Neuronal stem cell (in vitro differentiated cells): ENCODE data around the gene HSF5.
A peak's percentile ranks its signal among the peaks of the same experiment; 100 is the strongest.
"Not testable (repeated sequence)": the region's sequence is repeated elsewhere in the genome, so short reads cannot be mapped to it uniquely, and the experiment has no call there.

Source experiments
- DNase-seq: peaks from one replicate; pipeline ENCODE4 v3.0.0-alpha.2; 2013; ENCODE audit warnings: low spot score
- H2AFZ ChIP-seq: one replicate; pipeline ENCODE4 v1.6.1; 2013; ENCODE audit warnings: mild to moderate bottlenecking, low read length, inconsistent platforms
- H2AK5ac ChIP-seq: 2 replicates; pipeline ENCODE4 v1.6.1; 2013; ENCODE audit warnings: low read depth, mild to moderate bottlenecking, inconsistent platforms, low read length, moderate library complexity, mixed read lengths
- H2BK120ac ChIP-seq: 2 replicates; pipeline ENCODE4 v1.6.1; 2013; ENCODE audit warnings: low read depth, mild to moderate bottlenecking, inconsistent platforms, low read length, moderate library complexity, mixed read lengths
- H2BK12ac ChIP-seq: one replicate; pipeline ENCODE4 v1.6.1; 2013; ENCODE audit warnings: low read length, inconsistent platforms
- H2BK15ac ChIP-seq: 2 replicates; pipeline ENCODE4 v1.6.1; 2013; ENCODE audit warnings: mild to moderate bottlenecking, low read length, inconsistent platforms, mixed read lengths
- H2BK5ac ChIP-seq: one replicate; pipeline ENCODE4 v1.6.1; 2013; ENCODE audit warnings: inconsistent platforms, mild to moderate bottlenecking, low read length, moderate library complexity
- H3K14ac ChIP-seq: one replicate; pipeline ENCODE4 v1.6.1; 2013; ENCODE audit warnings: low read length, inconsistent platforms
- H3K18ac ChIP-seq: 2 replicates; pipeline ENCODE4 v1.6.1; 2013; ENCODE audit warnings: low read length, inconsistent platforms
- H3K23ac ChIP-seq: 2 replicates; pipeline ENCODE4 v1.6.1; 2013; ENCODE audit warnings: low read depth, mild to moderate bottlenecking, mixed read lengths, low read length, inconsistent platforms; ENCODE audit not compliant: poor library complexity
- H3K27ac ChIP-seq: replicated peaks from 3 replicates; pipeline ENCODE4 v1.5.1; 2013; ENCODE audit warnings: low read length, inconsistent platforms
- H3K27me3 ChIP-seq, 3 experiments: 2 replicates each; pipeline ENCODE4 v1.6.1; 2013; ENCODE audit warnings: low read length in 3 of 3, mild to moderate bottlenecking in 2 of 3, inconsistent platforms in 1 of 3, low read depth in 1 of 3, mixed read lengths in 1 of 3, moderate library complexity in 1 of 3; ENCODE audit not compliant: control insufficient read depth in 3 of 3, insufficient read depth in 3 of 3
- H3K36me3 ChIP-seq, 2 donors: replicated peaks in 1 of 2; 2 replicates each; pipeline ENCODE4 v1.6.1; 2013; ENCODE audit warnings: low read length in 2 of 2; ENCODE audit not compliant: control insufficient read depth in 2 of 2, insufficient read depth in 2 of 2
- H3K4ac ChIP-seq: 2 replicates; pipeline ENCODE4 v1.6.1; 2013; ENCODE audit warnings: inconsistent platforms, mild to moderate bottlenecking, low read length, moderate library complexity
- H3K4me1 ChIP-seq, 2 donors: 1 replicate in 1 of 2; 2 replicates in 1 of 2; pipeline ENCODE4 v1.6.1; 2013; ENCODE audit warnings: low read length in 2 of 2, low read depth in 1 of 2; ENCODE audit not compliant: control insufficient read depth in 2 of 2, insufficient read depth in 1 of 2
- H3K4me2 ChIP-seq: one replicate; pipeline ENCODE4 v1.6.1; 2013; ENCODE audit warnings: mild to moderate bottlenecking, low read length, inconsistent platforms; ENCODE audit not compliant: insufficient read depth, poor library complexity, severe bottlenecking
- H3K4me3 ChIP-seq, 2 donors: 2 replicates each; pipeline ENCODE4 v1.5.1; 2013; ENCODE audit warnings: low read length in 2 of 2, mild to moderate bottlenecking in 2 of 2, inconsistent platforms in 1 of 2, moderate library complexity in 1 of 2
- H3K79me1 ChIP-seq: one replicate; pipeline ENCODE4 v1.6.1; 2013; ENCODE audit warnings: low read depth, mild to moderate bottlenecking, inconsistent platforms, low read length, moderate library complexity
- H3K9ac ChIP-seq: one replicate; pipeline ENCODE4 v1.6.1; 2013; ENCODE audit warnings: mild to moderate bottlenecking, low read depth, low read length, inconsistent platforms; ENCODE audit not compliant: poor library complexity
- H3K9me3 ChIP-seq, 2 donors: replicated peaks in 1 of 2; 2 replicates each; pipeline versions ENCODE3 to v1.6.1; 2013; ENCODE audit warnings: low read length in 2 of 2, mild to moderate bottlenecking in 2 of 2, inconsistent platforms in 1 of 2, low read depth in 1 of 2, mixed read lengths in 1 of 2, moderate library complexity in 1 of 2; ENCODE audit not compliant: control insufficient read depth in 2 of 2, insufficient read depth in 1 of 2
- H4K8ac ChIP-seq: one replicate; pipeline ENCODE4 v1.6.1; 2013; ENCODE audit warnings: low read depth, mild to moderate bottlenecking, inconsistent platforms, low read length, moderate library complexity
- H4K91ac ChIP-seq: one replicate; pipeline ENCODE4 v1.6.1; 2013; ENCODE audit warnings: low read length, low read depth, mild to moderate bottlenecking, inconsistent platforms; ENCODE audit not compliant: poor library complexity
- whole genome bisulfite sequencing, 2 donors: extraction: QIAGEN DNeasy Blood & Tissue Kit; methylation state at CpG; one replicate each; pipeline ENCODE4 v1.1.7; 2013; ENCODE audit warnings: missing lambda C conversion rate in 2 of 2, mixed read lengths in 1 of 2; ENCODE audit not compliant: insufficient read length in 2 of 2, insufficient replicate concordance in 1 of 2; ENCODE audit errors: extremely low coverage in 2 of 2; 5-methylcytosine and 5-hydroxymethylcytosine counted together

HSF5 gene

GRCh38 chr17:58506354-58507080, 18.3 kb upstream of the HSF5 start:
- H3K27me3 ChIP-seq = no peaks in the 10 kb centered on the region
- no peak overlapping the region for H2BK15ac ChIP-seq
- no peak for DNase-seq
- no peak overlapping the region for H2AFZ ChIP-seq
- WGBS, 2 donors = no CpG with 5 or more reads among the region's 7 CpGs
- H3K27ac ChIP-seq = no peak overlapping the region
- H3K9me3 ChIP-seq = no peaks in the 10 kb centered on the region
- no peak overlapping the region for H2BK5ac ChIP-seq
- H3K4me2 ChIP-seq = no peak overlapping the region
- H3K4me1 ChIP-seq = no peaks in the 10 kb centered on the region
- H2BK120ac ChIP-seq = no peak overlapping the region
- no peak overlapping the region for H3K9ac ChIP-seq
- no peak overlapping the region for H3K23ac ChIP-seq
- H3K4me3 ChIP-seq = no peak overlapping the region
- H2AK5ac ChIP-seq = no peak overlapping the region
- H3K18ac ChIP-seq = no peak overlapping the region
- no peak overlapping the region for H4K8ac ChIP-seq
- H3K79me1 ChIP-seq = peaks cover 2% of the 10 kb centered on the region
- H3K4ac ChIP-seq = no peak overlapping the region
- H4K91ac ChIP-seq = no peak overlapping the region
- H3K14ac ChIP-seq = no peak overlapping the region
- peaks cover 55 to 99% of the 10 kb centered on the region in 2 donors for H3K36me3 ChIP-seq
- no peak overlapping the region for H2BK12ac ChIP-seq

- no peak overlapping the region for H2BK15ac ChIP-seq
- WGBS, 2 donors = no CpG with 5 or more reads among the region's 11 CpGs
- H3K23ac ChIP-seq = no peak overlapping the region
- H3K4me2 ChIP-seq = no peak overlapping the region
- H3K9me3 ChIP-seq = no peaks in the 10 kb centered on the region
- H3K9ac ChIP-seq = peak overlapping the region; percentile 10
- H2AFZ ChIP-seq = no peak overlapping the region
- no peak overlapping the region for H3K14ac ChIP-seq
- no peak overlapping the region for H3K27ac ChIP-seq
- no peaks in the 10 kb centered on the region for H3K27me3 ChIP-seq
- H3K79me1 ChIP-seq = peaks cover 2% of the 10 kb centered on the region
- no peaks in the 10 kb centered on the region for H3K4me1 ChIP-seq
- peaks cover 48 to 99% of the 10 kb centered on the region in 2 donors for H3K36me3 ChIP-seq
- H4K8ac ChIP-seq = no peak overlapping the region
- H2AK5ac ChIP-seq = no peak overlapping the region
- no peak overlapping the region for H2BK5ac ChIP-seq
- H2BK120ac ChIP-seq = no peak overlapping the region
- H2BK12ac ChIP-seq = no peak overlapping the region
- H3K18ac ChIP-seq = no peak overlapping the region
- H3K4ac ChIP-seq = no peak overlapping the region
- no peak overlapping the region for H3K4me3 ChIP-seq
- H4K91ac ChIP-seq = no peak overlapping the region
- DNase-seq = no peak
These were observed 16.7 kb upstream of the HSF5 start for GRCh38 chr17:58504826-58505351.

DNA sequence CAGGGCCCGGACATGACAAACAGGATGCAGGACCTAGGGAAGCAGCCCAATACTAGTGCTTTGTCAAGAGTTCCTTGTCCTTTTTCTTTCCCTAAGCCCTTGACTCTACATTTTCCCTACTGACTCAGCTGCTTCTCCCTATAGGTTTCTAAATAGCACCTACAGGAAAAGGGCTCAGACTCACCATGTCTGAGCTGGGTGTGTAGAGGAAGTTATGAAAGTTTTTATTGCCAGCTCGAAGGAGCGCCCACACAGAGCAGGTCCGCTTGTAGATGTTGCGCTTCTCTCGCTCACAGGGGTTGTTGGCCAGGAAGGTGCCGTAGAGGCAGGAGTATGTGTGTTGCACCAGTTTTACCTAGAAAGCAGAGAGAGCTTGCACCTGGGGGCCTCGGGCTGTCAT, 15.7 kb upstream of the HSF5 start:
- H3K79me1 ChIP-seq = peaks cover 2% of the 10 kb centered on the region
- H2AFZ ChIP-seq = no peak overlapping the region
- DNase-seq = no peak
- H3K27ac ChIP-seq = no peak overlapping the region
- no peaks in the 10 kb centered on the region for H3K27me3 ChIP-seq
- no peaks in the 10 kb centered on the region for H3K9me3 ChIP-seq
- H4K91ac ChIP-seq = no peak overlapping the region
- no peaks in the 10 kb centered on the region for H3K4me1 ChIP-seq
- no peak overlapping the region for H3K4me3 ChIP-seq
- H2BK5ac ChIP-seq = no peak overlapping the region
- WGBS, 2 donors = no CpG with 5 or more reads among the region's 8 CpGs
- H4K8ac ChIP-seq = no peak overlapping the region
- no peak overlapping the region for H2BK15ac ChIP-seq
- no peak overlapping the region for H3K23ac ChIP-seq
- H3K4ac ChIP-seq = no peak overlapping the region
- no peak overlapping the region for H2AK5ac ChIP-seq
- H3K36me3 ChIP-seq = peaks cover 44 to 96% of the 10 kb centered on the region in 2 donors
- H2BK120ac ChIP-seq = no peak overlapping the region
- no peak overlapping the region for H3K9ac ChIP-seq
- no peak overlapping the region for H2BK12ac ChIP-seq
- no peak overlapping the region for H3K14ac ChIP-seq
- no peak overlapping the region for H3K4me2 ChIP-seq
- H3K18ac ChIP-seq = no peak overlapping the region

- H3K79me1 ChIP-seq, H2BK120ac ChIP-seq: not testable (repeated sequence)
- H3K36me3 ChIP-seq = peaks cover 39 to 96% of the 10 kb centered on the region in 2 donors
These were observed 14.9 kb upstream of the HSF5 start for GRCh38 chr17:58503134-58503533.

More at GRCh38 chr17:58503134-58503533, 14.9 kb upstream of the HSF5 start:
- not testable (repeated sequence) for H3K4me1 ChIP-seq, H2BK12ac ChIP-seq, H3K14ac ChIP-seq, H4K8ac ChIP-seq, H3K4me2 ChIP-seq, H3K23ac ChIP-seq, H3K27ac ChIP-seq, H3K4me3 ChIP-seq, DNase-seq, H3K27me3 ChIP-seq, H2BK15ac ChIP-seq, H4K91ac ChIP-seq, H3K9me3 ChIP-seq, H3K4ac ChIP-seq, H3K9ac ChIP-seq, H3K18ac ChIP-seq, H2AFZ ChIP-seq, H2AK5ac ChIP-seq, H2BK5ac ChIP-seq
- WGBS, 2 donors = no CpG with 5 or more reads among the region's 6 CpGs
